HG03432 (cell line): Measurements from ENCODE around the gene HPSE2.
"Not testable (repeated sequence)": the region's sequence is repeated elsewhere in the genome, so short reads cannot be mapped to it uniquely, and the experiment has no call there.

Source experiments
- ATAC-seq: cut with Tn5 transposase; IDR thresholded peaks from one replicate; pipeline ENCODE4 v1.9.1; 2021; ENCODE audit warnings: mild to moderate bottlenecking, moderate library complexity; ENCODE audit not compliant: unreplicated experiment

The HPSE2 gene

DNA sequence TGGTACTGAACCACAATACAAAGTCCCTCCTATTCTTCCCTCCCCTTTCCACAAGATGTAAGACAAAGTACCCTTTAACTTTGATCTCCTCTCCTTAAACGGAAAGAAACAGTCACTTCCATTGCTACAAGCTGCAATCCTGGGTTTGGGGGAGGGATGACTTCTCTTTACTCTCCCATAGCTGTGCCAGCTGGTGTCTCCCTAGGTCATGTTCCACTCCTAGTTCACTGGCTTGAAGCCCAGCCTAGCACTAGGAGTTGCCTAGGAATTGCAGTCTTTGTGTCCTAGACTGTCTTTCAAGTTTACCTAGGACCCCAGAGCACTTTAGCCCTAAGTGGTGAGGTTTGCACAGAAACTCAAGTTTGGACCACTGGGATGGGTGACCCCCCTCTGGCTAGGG is 311.1 kb downstream of the HPSE2 start:
- no peak for ATAC-seq

DNA sequence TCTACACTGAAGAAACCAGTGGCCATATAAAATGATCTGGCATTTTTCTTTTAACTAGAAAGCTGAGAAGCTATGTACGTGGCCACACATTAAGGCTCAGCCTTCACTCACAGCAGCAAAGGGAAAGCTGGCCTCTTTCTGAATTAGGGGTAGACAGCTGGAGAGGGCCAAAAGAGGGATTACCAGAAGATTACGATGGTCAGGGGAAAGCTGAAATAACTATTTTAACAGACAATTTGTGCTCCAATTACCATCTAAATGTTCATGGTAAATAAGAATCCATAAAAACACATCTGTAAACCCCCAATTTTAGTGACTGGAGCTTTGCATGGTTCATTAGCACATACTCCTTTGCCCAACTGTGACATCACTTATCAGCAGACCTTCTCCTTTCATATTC is 314.3 kb downstream of the HPSE2 start:
- no peak for ATAC-seq

DNA sequence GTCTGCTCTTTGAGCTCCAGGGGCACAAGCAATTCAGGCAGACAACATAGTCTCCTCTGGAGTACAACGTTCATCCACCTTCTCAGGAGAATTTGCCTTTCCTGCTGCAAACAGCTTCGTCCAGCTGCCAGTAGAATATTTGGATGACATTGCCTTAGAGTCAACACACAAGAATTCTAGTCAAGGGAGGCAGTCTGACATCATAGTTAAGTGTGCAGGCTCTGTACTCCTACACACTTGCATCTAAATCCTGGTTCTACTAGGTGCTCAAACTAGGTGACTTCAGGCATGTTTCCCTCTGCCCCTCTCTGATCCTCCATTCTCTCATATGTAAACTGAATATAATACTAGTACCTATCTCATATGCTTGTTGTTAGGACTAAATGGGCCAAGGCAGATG is 314.8 kb downstream of the HPSE2 start:
- no peak for ATAC-seq

DNA sequence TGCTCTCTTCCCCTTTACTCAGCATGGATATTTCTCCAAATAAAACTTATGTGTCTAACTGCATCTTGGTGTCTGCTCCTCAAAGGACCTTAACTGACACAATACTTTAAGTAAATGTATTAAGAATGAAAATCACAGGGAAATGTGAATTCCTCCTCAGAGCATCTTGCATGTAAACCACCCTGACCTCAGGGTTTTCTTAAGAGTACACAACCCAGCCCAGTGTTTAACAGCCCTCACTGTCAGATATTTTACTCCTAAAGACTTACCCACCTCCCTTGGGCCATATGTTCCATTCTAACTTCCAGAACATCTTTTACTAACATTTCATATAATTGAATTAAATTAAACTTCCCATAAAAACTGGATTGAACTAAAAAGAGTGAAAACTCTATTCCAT is 315.3 kb downstream of the HPSE2 start:
- ATAC-seq: no peak

DNA sequence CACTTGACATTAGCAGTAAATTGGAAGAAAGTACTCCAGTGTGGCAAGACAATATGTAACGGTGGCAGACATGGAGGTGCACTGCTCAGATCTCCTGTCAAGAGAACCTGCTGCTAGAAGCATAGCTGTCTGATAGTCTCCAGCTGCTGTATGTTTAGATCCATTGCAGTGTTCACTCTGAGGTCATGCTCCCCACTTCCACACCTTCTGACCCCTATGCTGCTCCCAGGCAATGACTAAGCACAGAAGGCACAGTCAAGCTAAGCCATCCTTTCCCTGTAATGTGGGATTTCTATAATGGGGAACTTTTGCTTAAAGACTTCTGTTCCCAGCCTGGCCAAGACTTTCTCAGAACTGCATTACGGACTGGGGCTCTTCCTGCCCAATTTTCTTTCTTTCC is 315.8 kb downstream of the HPSE2 start:
- no peak for ATAC-seq

DNA sequence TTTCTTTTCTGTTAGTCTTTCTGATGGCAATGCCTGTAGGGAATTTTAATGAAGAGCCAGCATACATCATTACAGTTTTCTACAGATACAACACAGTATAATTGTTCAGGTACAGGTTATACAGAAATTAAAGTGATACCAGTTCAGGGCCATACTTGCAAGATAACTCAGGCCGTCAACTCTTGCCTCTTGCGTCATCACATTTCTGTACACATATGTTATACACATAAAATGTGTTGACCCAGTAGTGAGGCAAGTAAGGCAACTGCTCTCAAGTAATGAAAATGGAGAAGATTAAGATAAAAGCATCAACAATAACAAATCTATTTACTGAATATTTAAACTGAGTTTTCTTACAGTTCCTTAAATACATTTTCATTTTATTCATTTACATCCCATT is 317.8 kb downstream of the HPSE2 start:
- no peak for ATAC-seq

DNA sequence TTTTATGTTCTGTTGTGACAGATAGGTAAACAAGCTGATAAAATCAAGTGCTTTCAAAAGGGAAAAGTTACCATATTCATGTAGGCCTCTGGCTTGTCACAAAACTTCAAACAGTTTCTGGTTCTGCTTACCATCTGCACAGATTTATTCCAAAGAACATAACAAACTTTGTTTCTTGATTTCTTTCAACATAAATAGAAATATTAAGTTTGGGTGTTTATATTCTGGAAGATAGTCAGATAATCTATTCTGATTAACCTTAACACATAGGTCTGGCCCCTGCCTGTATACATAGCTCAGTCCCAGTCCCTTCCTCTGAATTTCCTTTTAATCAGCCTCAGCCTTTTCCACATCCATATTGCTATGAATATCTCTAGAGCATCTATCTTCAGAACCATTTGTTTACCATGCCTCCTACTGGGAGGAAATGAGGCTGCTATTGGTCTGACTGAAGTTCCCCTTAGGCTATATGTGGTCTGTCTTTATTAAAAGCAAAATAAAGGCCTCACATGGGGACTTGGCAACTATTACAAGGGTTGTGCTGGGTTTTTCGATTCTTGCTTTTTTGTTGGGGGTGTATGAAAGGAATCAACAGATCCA is 319.0 kb downstream of the HPSE2 start:
- no peak for ATAC-seq

DNA sequence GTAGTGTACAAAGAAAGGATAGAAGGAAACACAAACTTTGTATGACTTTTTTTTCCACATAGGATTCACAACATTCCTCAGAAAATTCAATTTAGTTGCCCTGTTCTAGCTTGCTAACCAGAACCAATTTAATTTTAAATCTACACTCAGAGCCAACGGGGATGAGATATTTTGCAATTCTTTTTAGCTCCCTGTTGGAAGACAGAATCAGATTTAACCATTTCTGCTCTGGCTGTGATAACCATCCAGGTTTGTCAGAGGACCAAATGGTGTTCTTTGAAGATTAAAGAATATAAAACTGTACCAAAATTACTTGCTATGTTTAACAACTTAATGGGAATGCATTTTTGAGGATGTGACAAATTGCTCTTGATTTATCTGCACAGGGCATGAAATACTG is 319.7 kb downstream of the HPSE2 start:
- no peak for ATAC-seq

DNA sequence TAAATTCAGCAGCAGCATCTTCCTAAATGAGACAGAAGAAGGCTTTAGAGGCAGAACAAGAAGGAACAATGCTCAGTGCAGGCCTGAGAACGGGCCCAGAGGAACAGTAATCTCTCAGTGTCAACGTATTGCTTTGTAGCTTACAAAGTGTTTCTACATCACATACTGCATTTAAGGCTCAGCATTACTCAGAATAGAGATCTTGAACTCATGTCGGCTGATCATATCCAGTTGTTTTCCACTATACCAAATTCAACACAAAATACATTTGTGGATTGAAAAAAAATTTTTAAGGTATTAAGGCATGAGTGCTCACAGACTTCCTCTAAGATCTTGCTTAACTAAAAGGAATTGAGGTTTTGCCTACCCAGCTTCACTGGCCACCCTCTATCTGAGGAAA is 325.1 kb downstream of the HPSE2 start:
- ATAC-seq: no peak

DNA sequence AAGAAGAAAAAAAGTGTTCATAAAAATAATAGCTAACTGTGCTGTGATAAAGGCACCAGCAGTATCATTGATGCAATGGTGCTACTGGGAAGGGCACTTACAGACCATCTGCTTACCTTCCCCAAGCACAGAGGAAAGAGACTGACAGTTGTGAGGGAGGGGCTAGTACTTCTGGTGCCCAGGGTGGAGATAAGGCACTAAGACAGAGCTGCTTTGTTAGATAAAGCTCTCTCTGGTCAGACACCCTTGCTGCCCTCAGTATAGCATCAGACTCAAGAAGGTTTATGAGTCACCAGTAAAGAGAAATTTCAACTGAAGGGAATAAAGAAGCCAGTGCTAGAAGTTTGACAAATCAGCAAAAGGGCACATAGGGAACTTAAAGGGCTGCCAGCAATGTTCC is 325.6 kb downstream of the HPSE2 start:
- ATAC-seq: no peak

DNA sequence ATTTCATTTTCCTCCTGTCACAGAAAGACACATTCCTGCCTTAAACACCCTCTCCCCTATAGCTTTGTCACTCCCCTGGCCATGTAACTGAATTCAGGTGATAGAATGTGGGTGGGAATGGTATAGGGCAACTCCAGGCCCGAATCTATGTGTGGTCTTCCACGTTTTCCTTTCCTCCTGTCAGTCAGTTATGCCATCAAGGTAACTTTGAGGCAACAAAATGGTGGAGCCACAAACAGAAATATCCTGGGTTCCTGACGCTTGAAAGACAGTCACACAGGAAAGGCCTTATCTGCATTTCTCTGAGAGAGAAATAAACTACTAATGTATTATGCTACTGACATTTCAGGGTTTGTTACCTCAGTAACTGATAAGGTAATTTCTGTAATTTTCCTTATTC is 326.8 kb downstream of the HPSE2 start:
- no peak for ATAC-seq

DNA sequence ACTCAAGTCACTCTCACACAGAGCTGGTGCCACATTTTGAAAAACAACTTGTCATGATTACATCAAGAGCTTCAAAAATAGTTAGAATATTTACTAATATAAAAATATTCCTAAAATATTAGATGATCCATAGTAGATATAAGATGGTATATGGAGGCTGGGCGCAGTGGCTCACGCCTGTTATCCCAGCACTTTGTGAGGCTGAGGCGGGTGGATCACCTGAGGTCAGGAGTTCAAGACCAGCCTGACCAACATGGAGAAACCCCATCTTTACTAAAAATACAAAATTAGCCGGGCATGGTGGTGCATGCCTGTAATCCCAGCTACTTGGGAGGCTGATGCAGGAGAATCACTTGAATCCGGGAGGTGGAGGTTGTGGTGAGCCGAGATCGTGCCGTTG is 327.4 kb downstream of the HPSE2 start:
- not testable (repeated sequence) for ATAC-seq

DNA sequence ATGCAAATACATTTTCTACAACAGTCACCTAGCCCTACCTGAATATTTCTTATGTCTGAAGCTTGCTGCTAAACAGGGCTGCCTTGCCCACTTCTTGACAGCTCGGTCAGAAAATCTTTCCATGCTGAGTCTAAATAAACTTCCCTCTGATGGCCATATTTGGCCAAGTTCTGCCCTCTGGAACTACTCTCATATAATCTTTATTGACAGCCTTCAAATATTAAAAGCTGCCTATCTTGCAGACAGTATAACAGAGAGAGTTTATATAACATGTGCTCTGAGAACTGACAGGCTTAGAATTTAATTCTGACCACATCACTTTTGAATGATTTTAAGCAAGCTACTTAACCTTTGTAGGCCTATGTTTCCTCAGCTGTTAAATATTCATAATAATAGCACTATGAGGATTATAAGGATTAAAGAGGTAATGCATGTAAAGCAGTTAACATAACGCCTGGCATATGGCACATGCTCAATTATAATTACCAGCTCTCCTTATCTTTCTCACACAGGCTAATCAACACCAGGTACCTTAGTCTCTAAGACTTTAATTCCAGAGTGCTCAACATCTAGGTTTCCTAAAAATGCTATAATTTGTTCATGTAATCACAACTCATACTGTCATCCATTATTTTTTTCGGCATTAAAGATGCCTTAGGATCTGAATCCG is 334.1 kb downstream of the HPSE2 start:
- ATAC-seq: no peak

DNA sequence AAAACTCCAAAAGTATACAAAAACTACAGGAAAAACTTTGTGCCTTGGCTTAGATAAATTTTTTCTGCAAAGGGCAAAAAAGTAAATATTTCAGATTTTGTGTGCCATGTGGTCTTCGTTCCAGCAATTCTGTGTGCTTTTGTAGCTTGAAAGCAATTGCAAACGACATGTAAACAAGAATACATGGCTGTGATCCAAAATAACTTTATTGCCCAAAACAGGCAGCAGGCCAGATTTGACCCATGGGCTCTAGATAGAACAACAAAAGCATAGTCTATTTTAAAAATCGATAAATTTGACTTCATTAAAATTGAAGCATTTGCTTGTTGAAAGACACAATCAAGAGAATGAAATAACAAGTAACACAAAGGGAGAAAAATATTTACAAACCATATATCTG is 336.6 kb downstream of the HPSE2 start:
- no peak for ATAC-seq

DNA sequence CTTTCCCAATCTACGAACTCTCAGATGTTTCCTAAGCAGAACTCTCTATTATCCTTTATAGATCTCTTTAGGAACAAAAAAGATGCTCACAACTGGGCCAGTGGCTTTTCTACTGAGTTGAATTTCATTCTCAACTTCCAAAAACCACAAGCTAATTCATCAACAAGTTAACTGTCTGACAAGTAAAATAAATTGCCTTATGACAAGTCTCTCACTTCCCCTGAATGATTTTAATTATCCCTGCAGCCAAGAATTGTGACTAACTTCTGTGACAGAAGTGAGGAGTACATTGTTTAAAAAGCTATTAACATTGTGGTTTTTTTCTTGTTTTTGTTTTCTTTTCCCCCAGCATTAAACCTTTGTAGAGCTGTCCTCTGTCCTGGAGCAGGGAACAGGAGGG is 343.1 kb downstream of the HPSE2 start:
- ATAC-seq: no peak

DNA sequence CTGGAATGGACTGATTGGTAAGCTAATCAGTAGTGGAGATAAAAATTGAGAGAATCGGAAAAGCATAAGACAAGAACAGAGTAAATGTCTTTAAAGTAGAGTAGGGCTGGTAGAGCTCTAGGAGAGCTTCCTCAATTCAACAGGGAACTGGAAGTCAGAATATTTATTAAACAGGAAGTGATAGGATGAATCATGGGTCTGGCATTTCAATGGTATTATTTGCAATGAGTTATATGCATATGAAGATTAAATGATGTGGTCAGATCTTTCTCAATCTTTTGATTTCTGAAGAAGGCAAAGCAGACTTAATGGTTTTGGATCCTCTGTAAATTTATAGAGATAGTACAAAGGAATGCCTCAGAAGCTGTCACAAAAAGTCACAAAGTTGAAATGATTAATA is 349.0 kb downstream of the HPSE2 start:
- ATAC-seq: no peak

DNA sequence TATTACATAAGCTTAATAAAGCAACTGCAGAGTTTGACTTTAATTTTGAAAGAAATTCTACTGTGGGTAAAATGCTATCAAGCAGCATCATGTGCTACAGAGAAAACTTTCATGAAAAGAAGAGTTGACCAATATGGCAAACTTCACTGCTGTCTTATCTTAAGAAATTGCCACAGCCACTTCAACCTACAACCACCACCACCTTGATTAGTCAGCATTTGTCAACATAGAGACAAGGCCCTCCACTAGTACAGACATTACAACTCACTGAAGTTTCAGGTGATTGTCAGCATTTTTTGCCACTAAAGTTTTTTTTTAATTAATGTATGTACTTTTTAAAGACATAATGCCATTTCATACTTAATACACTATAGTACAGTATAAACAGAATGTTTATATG is 350.3 kb downstream of the HPSE2 start:
- ATAC-seq: no peak

DNA sequence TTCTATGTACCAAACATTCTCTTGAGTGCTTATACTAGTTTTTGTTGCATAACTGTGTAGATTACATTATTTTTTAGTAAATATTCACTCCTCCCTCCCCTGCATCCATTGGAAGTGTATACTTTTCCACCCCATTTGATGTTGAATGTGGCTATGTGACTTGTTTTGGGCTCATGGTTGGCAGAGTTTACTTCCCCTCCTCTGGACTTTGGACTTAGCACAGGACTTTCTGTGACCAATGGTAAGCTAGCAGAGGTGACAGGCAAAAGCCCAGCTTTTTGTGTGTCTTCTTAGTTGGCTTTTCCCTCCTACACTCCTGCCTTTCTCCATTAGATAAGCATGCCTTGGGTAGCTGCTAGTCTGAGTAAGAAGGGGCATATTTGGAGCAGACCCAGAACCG is 353.9 kb downstream of the HPSE2 start:
- no peak for ATAC-seq

DNA sequence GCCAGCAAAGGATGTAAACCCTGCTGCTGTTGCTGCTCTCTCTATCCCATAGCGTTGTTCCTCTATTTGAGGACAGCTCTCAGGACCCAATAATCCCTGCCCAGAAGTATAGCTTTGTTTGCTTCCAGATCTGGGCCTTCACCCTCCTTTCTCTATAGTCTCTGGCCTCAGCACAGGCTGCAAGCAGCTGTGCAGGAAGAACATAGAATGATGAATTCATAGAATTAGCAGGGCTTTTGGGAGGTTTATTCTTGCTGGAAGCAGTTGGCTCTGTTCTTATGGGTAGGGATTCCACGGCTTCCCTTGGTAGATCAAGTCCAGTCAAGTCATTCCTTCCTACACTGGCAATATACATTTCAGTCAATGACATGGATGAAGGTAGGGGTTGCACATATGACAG is 354.7 kb downstream of the HPSE2 start:
- no peak for ATAC-seq

DNA sequence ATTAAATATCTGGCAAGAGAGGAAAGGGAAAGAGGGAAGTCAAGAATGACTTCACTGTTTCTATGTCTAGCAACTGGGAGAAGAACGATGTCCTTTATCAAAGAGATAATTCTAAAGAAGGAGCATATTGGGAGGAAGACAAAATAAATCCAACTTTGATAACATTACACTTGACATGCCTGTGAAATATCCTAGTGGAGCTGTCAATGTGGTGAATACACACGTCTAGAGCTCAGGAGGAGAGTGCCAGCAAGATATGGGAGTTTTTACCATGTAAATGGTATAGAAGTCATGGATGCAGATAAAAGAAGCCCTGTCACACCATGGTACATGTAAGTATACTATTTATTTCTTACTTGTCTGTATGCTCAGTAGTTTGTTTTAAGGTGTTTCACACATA is 356.7 kb downstream of the HPSE2 start:
- ATAC-seq: no peak

DNA sequence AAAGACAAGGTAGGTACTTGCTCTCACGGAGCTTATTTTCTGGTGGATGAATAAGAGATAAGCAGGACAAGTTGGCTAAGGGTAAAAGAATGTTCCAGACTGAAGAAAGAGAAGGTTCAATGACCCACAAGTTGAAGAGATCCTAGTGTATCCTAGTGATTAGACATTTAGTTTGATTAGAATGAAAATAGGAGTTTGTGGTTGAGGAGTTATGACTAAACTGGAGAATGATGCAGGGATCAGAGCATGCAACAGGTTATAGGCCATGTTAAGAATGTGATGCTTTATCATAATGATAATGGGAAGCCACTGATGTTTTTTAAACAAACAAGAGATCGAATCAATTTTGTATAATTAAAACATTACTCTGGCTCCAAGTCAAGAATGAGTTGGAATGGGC is 357.2 kb downstream of the HPSE2 start:
- ATAC-seq: no peak

DNA sequence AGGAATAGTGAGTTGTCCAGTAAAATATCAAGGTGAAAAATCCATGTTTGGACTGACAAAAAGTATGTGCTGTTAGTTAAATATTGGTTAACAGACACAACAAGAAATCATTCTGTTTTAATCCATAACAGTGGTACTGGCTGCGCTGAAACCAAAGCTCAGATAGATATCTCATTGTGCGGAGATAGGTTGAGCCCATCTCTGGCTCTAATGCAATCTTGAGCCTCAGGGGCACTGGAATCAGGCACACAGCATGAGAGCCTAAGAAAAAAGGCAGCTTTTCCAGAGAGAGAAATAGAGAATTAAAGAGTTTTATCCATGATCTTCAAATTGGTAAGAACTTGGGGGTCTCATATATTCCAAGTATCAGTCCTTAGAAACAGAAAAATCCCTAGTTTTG is 373.7 kb downstream of the HPSE2 start:
- no peak for ATAC-seq

DNA sequence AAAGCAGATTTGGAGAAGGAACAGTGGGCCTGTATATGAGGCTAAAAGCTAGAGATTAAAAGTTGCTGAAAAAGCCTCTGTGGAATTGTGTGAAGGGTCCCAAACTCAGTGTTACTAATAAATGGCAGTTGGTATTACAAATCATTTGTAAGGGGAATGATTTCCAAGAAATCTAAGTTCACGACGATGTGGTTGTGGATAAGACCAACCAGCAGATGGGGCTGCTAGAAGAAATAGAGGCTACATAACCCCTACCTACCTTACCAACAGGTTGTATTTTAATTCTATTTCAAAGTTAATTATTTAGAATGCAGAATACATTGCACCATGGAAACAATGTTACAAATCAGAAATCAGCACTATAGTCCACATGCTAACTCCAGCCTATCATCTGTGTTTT is 377.1 kb downstream of the HPSE2 start:
- ATAC-seq: no peak
